IMR-90 (cell line): ENCODE data around the gene DIPK1A. TPM values are rescaled to one million over a fixed set of nuclear protein-coding genes. Genes with fewer than 3 reads are reported as not detected.

Experiments used
- ATAC-seq: fragments of 200-7000 bp; cut with Tn5 transposase; 2 replicates; pipeline ENCODE4 v1.9.1; 2020; ENCODE audit warnings: low read depth, mild to moderate bottlenecking, moderate library complexity
- BruUV-seq: library from RNA; stranded (reverse); fragments of 400-500 nt; replicated peaks from 2 replicates; lab custom pipeline; 2021; lab: Mats Ljungman, UMichigan
- CTCF ChIA-PET: fragments of 300-600 bp; formaldehyde crosslinking; extraction: SDS; loops from one replicate; lab custom pipeline; 2021; ENCODE audit warnings: antibody characterized with exemption; lab: Yijun Ruan, JAX
- POLR2A ChIA-PET: fragments of 300-600 bp; sonication (Branson Sonifier 250); formaldehyde crosslinking; loops from one replicate; lab custom pipeline; 2022; ENCODE audit warnings: antibody characterized with exemption; ENCODE audit not compliant: unreplicated experiment; lab: Charles Lee
- DNase-seq: peaks from one replicate; pipeline ENCODE4 v3.0.0; 2013
- H2AFZ ChIP-seq: replicated peaks from 2 replicates; pipeline ENCODE3; 2013; ENCODE audit warnings: low read length, mild to moderate bottlenecking; ENCODE audit not compliant: poor library complexity
- H2AK5ac ChIP-seq: 2 replicates; pipeline ENCODE4 v1.6.1; 2013; ENCODE audit warnings: low read depth, low read length, inconsistent platforms
- H2AK9ac ChIP-seq: replicated peaks from 2 replicates; pipeline ENCODE3; 2013; ENCODE audit warnings: mild to moderate bottlenecking, low read depth, low read length, moderate library complexity; ENCODE audit not compliant: poor library complexity
- H2BK120ac ChIP-seq: 2 replicates; pipeline ENCODE4 v1.6.1; 2013; ENCODE audit warnings: low read depth, low read length, inconsistent platforms
- H2BK15ac ChIP-seq: 3 replicates; pipeline ENCODE4 v1.6.1; 2013; ENCODE audit warnings: low read depth, low read length, inconsistent platforms
- H2BK20ac ChIP-seq: 2 replicates; pipeline ENCODE4 v1.6.1; 2013; ENCODE audit warnings: low read depth, mild to moderate bottlenecking, inconsistent platforms, low read length, moderate library complexity
- H2BK5ac ChIP-seq: 2 replicates; pipeline ENCODE4 v1.6.1; 2013; ENCODE audit warnings: mild to moderate bottlenecking, low read depth, low read length, inconsistent platforms; ENCODE audit not compliant: poor library complexity, severe bottlenecking
- H3K14ac ChIP-seq: replicated peaks from 2 replicates; pipeline ENCODE4 v1.6.1; 2013; ENCODE audit warnings: low read depth, low read length, inconsistent platforms
- H3K18ac ChIP-seq: 2 replicates; pipeline ENCODE4 v1.6.1; 2013; ENCODE audit warnings: low read depth, low read length, control low read depth
- H3K23ac ChIP-seq: 2 replicates; pipeline ENCODE4 v1.6.1; 2013; ENCODE audit warnings: low read depth, low read length, inconsistent platforms
- H3K27ac ChIP-seq: 2 replicates; pipeline ENCODE4 v1.5.1; 2013; ENCODE audit warnings: mild to moderate bottlenecking, control low read depth, low read length; ENCODE audit not compliant: insufficient read depth
- H3K27me3 ChIP-seq: 2 replicates; pipeline ENCODE4 v1.6.1; 2013; ENCODE audit warnings: low read length; ENCODE audit not compliant: control insufficient read depth, insufficient read depth
- H3K36me3 ChIP-seq: 2 replicates; pipeline ENCODE4 v1.6.1; 2013; ENCODE audit warnings: low read length, mixed read lengths; ENCODE audit not compliant: control insufficient read depth, insufficient read depth
- H3K4ac ChIP-seq: 2 replicates; pipeline ENCODE4 v1.6.1; 2013; ENCODE audit warnings: low read depth, low read length, inconsistent platforms
- H3K4me1 ChIP-seq: 2 replicates; pipeline ENCODE4 v1.6.1; 2013; ENCODE audit warnings: low read length, mixed read lengths; ENCODE audit not compliant: control insufficient read depth, insufficient read depth
- H3K4me2 ChIP-seq: 2 replicates; pipeline ENCODE4 v1.6.1; 2013; ENCODE audit warnings: low read depth, mild to moderate bottlenecking, control low read depth, low read length, moderate library complexity
- H3K4me3 ChIP-seq: 2 replicates; pipeline ENCODE4 v1.5.1; 2013; ENCODE audit warnings: low read depth, mild to moderate bottlenecking, control low read depth, low read length, moderate library complexity; ENCODE audit not compliant: insufficient read depth
- H3K56ac ChIP-seq: 2 replicates; pipeline ENCODE4 v1.6.1; 2013; ENCODE audit warnings: low read length, inconsistent platforms; ENCODE audit not compliant: insufficient read depth; ENCODE audit errors: extremely low read depth
- H3K79me1 ChIP-seq, 2 experiments: 2 replicates each; pipeline ENCODE4 v1.6.1; 2013; ENCODE audit warnings: low read length in 2 of 2, inconsistent platforms in 1 of 2, low read depth in 1 of 2
- H3K9ac ChIP-seq: 2 replicates; pipeline ENCODE4 v1.6.1; 2013; ENCODE audit warnings: low read depth, low read length, control low read depth
- H3K9me1 ChIP-seq: 2 replicates; pipeline ENCODE4 v1.6.1; 2013; ENCODE audit warnings: low read length, inconsistent platforms; ENCODE audit not compliant: insufficient read depth
- H3K9me3 ChIP-seq: 2 replicates; pipeline ENCODE4 v1.6.1; 2013; ENCODE audit warnings: low read length; ENCODE audit not compliant: control insufficient read depth, insufficient read depth
- H4K20me1 ChIP-seq: 2 replicates; pipeline ENCODE4 v1.6.1; 2013; ENCODE audit warnings: low read length, inconsistent platforms; ENCODE audit not compliant: insufficient read depth
- H4K5ac ChIP-seq: 2 replicates; pipeline ENCODE4 v1.6.1; 2013; ENCODE audit warnings: mild to moderate bottlenecking, low read depth, low read length, control low read depth
- H4K8ac ChIP-seq, 2 experiments: 2 replicates each; pipeline ENCODE4 v1.6.1; 2013; ENCODE audit warnings: low read depth in 2 of 2, low read length in 2 of 2, control low read depth in 1 of 2, inconsistent platforms in 1 of 2
- H4K91ac ChIP-seq: 2 replicates; pipeline ENCODE4 v1.6.1; 2013; ENCODE audit warnings: low read depth, low read length, inconsistent platforms; ENCODE audit not compliant: insufficient read depth
- BHLHE40 ChIP-seq: fragments of 150-350 bp; IDR thresholded peaks from 2 replicates; pipeline ENCODE4 v1.6.1; 2016; ENCODE audit warnings: mild to moderate bottlenecking, low read depth, low read length
- CEBPB ChIP-seq: IDR thresholded peaks from 2 replicates; pipeline ENCODE4 v1.6.1; 2012; ENCODE audit warnings: low read depth, low read length, improper control_type of control experiment
- ELK1 ChIP-seq: fragments of 150-350 bp; IDR thresholded peaks from 2 replicates; pipeline ENCODE4 v1.6.1; 2016; ENCODE audit warnings: low read depth, mild to moderate bottlenecking, low read length, moderate library complexity, borderline replicate concordance
- FOS ChIP-seq: fragments of 150-350 bp; IDR thresholded peaks from 2 replicates; pipeline ENCODE4 v1.6.1; 2016; ENCODE audit warnings: low read depth, low read length
- MAFK ChIP-seq: IDR thresholded peaks from 2 replicates; pipeline ENCODE4 v1.6.1; 2012; ENCODE audit warnings: low read depth, low read length, improper control_type of control experiment
- MAZ ChIP-seq: IDR thresholded peaks from 2 replicates; pipeline ENCODE4 v1.6.1; 2012; ENCODE audit warnings: low read depth, mild to moderate bottlenecking, low read length, improper control_type of control experiment, moderate library complexity, borderline replicate concordance
- MXI1 ChIP-seq: IDR thresholded peaks from 2 replicates; pipeline ENCODE4 v1.6.1; 2012; ENCODE audit warnings: low read depth, mild to moderate bottlenecking, low read length, moderate library complexity, borderline replicate concordance
- NFE2L2 ChIP-seq: fragments of 150-350 bp; IDR thresholded peaks from 2 replicates; pipeline ENCODE4 v1.6.1; 2016; ENCODE audit warnings: low read depth, mild to moderate bottlenecking, low read length
- POLR2A ChIP-seq: IDR thresholded peaks from 2 replicates; pipeline ENCODE4 v1.6.1; 2012; ENCODE audit warnings: mild to moderate bottlenecking, low read depth, low read length
- RCOR1 ChIP-seq: IDR thresholded peaks from 2 replicates; pipeline ENCODE4 v1.6.1; 2012; ENCODE audit warnings: mild to moderate bottlenecking, low read length, improper control_type of control experiment; ENCODE audit not compliant: insufficient replicate concordance
- USF2 ChIP-seq: fragments of 150-350 bp; IDR thresholded peaks from 2 replicates; pipeline ENCODE4 v1.6.1; 2017; ENCODE audit warnings: mild to moderate bottlenecking, antibody characterized with exemption, low read length, low read depth
- dilution Hi-C: fragments of 300-500 bp; cut with HindIII; formaldehyde crosslinking; loops from one replicate; pipeline ENCODE4 v1.14.3; 2018; ENCODE audit warnings: low sequenced_read_pairs; ENCODE audit not compliant: unreplicated experiment
- in situ Hi-C: fragments of 300-500 bp; cut with MboI; formaldehyde crosslinking; loops from 3 replicates; pipeline ENCODE4 v1.14.3; 2019; ENCODE audit warnings: low sequenced_read_pairs, inconsistent platforms, mixed read lengths
- intact Hi-C: fragments of 100-400 bp; cut with micrococcal nuclease; formaldehyde crosslinking; loops from 2 replicates; pipeline ENCODE4 v1.10.0; 2022
- polyA plus RNA-seq, 3 experiments: library from polyadenylated mRNA; depleted of rRNA; stranded (reverse); fragments of >200 nt; gene quantifications; 2 replicates each; pipeline ENCODE4 v1.2.3, GENCODE V29; 2012; ENCODE audit warnings: low replicate concordance in 1 of 3
- total RNA-seq: library from RNA; depleted of rRNA; stranded (reverse); fragments of >200 nt; gene quantifications from 2 replicates; pipeline ENCODE4 v1.2.3, GENCODE V29; 2012
- TF ChIP-seq, protein P1 (sequence below): conservative IDR thresholded peaks from 2 replicates; pipeline ENCODE4 v1.5.1; 2012; ENCODE audit warnings: mild to moderate bottlenecking, low read depth, low read length, improper control_type of control experiment

The DIPK1A gene
- total and polyA plus RNA-seq, 2 of the 4 experiments (the other 2 are of a cell fraction): 4.7 to 5.7 TPM

- H2AFZ ChIP-seq: no peak overlapping the region
- in situ Hi-C loops: no loop called here
- H2BK120ac ChIP-seq: no peak overlapping the region
- H2AK5ac ChIP-seq: no peak overlapping the region
- no peak overlapping the region for H3K23ac ChIP-seq
- DNase-seq (no peak), ATAC-seq (no peak)
- no peaks in the 10 kb centered on the region for H3K4me1 ChIP-seq
- H3K4me3 ChIP-seq: no peak overlapping the region
- no peak overlapping the region for H3K56ac ChIP-seq
- intact Hi-C loops: no loop called here
- no peaks in the 10 kb centered on the region for H3K36me3 ChIP-seq
- TF ChIP-seq CEBPB: no peak
- no peak for TF ChIP-seq BHLHE40
- no peak for TF ChIP-seq MAFK
- no peak for TF ChIP-seq MAZ
- no peak for TF ChIP-seq ELK1
- TF ChIP-seq, protein P1, sequence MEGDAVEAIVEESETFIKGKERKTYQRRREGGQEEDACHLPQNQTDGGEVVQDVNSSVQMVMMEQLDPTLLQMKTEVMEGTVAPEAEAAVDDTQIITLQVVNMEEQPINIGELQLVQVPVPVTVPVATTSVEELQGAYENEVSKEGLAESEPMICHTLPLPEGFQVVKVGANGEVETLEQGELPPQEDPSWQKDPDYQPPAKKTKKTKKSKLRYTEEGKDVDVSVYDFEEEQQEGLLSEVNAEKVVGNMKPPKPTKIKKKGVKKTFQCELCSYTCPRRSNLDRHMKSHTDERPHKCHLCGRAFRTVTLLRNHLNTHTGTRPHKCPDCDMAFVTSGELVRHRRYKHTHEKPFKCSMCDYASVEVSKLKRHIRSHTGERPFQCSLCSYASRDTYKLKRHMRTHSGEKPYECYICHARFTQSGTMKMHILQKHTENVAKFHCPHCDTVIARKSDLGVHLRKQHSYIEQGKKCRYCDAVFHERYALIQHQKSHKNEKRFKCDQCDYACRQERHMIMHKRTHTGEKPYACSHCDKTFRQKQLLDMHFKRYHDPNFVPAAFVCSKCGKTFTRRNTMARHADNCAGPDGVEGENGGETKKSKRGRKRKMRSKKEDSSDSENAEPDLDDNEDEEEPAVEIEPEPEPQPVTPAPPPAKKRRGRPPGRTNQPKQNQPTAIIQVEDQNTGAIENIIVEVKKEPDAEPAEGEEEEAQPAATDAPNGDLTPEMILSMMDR: no peak
- no peak for TF ChIP-seq FOS
- no peak for TF ChIP-seq POLR2A
- no peak for TF ChIP-seq MXI1
- no peak for TF ChIP-seq NFE2L2
- no peak for TF ChIP-seq USF2
- TF ChIP-seq RCOR1: no peak
- no peaks in the 10 kb centered on the region for H3K27me3 ChIP-seq
- no TSS peak for BruUV-seq
- no peaks in the 10 kb centered on the region for H4K20me1 ChIP-seq
- H3K79me1 ChIP-seq: no peaks in the 10 kb centered on the region
- H4K91ac ChIP-seq: no peak overlapping the region
- H3K4ac ChIP-seq: no peak overlapping the region
- no peak overlapping the region for H2BK5ac ChIP-seq
- POLR2A ChIA-PET: no interaction called here
- no peak overlapping the region for H2BK15ac ChIP-seq
- H3K18ac ChIP-seq: no peak overlapping the region
- H3K9ac ChIP-seq: no peak overlapping the region
- H3K9me3 ChIP-seq: no peaks in the 10 kb centered on the region
- H3K4me2 ChIP-seq: no peak overlapping the region
- no peak overlapping the region for H4K8ac ChIP-seq
- no peak overlapping the region for H2AK9ac ChIP-seq
- dilution Hi-C loops: no loop called here
- CTCF ChIA-PET: interaction anchor here (0.6 to 1.2 kb wide), 2 partner anchors 18 to 130 kb away, joined by 4 to 6 read pairs; no protein-coding TSS in a partner anchor
- no peaks in the 10 kb centered on the region for H3K9me1 ChIP-seq
- H3K27ac ChIP-seq: no peak overlapping the region
- H3K14ac ChIP-seq: no peak overlapping the region
- no peak overlapping the region for H2BK20ac ChIP-seq
- no peak overlapping the region for H4K5ac ChIP-seq
Observed at GRCh38 chr1:92864131-92864530, 97.1 kb downstream of the DIPK1A start.
